LNCAP (cell line): ENCODE data around the gene NPBWR2.

ENCODE experiments used
- TF ChIP-seq, protein P1 (sequence below): fragments of 450-650 bp; IDR thresholded peaks from 2 replicates; pipeline ENCODE4 v1.5.1; 2017; ENCODE audit warnings: mild to moderate bottlenecking

Gene NPBWR2

GRCh38 chr20:64074184-64074789 lies 33.1 kb downstream of the NPBWR2 start:
- TF ChIP-seq, protein P1, sequence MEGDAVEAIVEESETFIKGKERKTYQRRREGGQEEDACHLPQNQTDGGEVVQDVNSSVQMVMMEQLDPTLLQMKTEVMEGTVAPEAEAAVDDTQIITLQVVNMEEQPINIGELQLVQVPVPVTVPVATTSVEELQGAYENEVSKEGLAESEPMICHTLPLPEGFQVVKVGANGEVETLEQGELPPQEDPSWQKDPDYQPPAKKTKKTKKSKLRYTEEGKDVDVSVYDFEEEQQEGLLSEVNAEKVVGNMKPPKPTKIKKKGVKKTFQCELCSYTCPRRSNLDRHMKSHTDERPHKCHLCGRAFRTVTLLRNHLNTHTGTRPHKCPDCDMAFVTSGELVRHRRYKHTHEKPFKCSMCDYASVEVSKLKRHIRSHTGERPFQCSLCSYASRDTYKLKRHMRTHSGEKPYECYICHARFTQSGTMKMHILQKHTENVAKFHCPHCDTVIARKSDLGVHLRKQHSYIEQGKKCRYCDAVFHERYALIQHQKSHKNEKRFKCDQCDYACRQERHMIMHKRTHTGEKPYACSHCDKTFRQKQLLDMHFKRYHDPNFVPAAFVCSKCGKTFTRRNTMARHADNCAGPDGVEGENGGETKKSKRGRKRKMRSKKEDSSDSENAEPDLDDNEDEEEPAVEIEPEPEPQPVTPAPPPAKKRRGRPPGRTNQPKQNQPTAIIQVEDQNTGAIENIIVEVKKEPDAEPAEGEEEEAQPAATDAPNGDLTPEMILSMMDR = no peak

GRCh38 chr20:64073476-64074183 lies 33.7 kb downstream of the NPBWR2 start:
- TF ChIP-seq, protein P1 = no peak

DNA sequence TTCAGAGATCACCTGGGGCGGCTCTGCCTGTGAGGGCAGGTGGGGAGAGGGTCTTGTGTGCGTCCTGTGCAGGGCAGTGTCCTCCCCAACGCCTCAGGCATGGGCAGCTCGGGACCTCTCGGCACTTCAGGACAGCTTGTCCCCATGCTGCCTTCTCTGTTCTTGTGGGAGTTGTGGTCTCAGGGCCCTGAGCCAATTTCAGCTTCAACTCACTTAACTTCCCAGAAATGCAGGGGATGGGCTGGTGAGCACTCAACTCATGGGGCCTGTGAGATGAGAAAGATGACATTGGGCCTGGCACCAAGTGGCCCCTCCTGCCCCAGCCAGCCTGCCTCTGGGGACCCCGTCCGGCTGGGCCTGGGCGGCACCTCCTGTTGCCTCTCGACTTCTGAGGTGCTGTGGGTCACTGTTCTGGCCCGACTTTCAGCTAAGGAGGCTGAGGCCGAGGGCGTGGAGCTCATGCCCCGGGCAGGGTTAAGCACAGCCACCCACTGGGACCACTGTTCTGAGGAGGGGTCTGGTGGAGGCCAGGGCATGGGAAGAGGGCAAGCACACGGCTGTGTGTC lies 34.8 kb downstream of the NPBWR2 start:
- TF ChIP-seq, protein P1 = no peak

DNA sequence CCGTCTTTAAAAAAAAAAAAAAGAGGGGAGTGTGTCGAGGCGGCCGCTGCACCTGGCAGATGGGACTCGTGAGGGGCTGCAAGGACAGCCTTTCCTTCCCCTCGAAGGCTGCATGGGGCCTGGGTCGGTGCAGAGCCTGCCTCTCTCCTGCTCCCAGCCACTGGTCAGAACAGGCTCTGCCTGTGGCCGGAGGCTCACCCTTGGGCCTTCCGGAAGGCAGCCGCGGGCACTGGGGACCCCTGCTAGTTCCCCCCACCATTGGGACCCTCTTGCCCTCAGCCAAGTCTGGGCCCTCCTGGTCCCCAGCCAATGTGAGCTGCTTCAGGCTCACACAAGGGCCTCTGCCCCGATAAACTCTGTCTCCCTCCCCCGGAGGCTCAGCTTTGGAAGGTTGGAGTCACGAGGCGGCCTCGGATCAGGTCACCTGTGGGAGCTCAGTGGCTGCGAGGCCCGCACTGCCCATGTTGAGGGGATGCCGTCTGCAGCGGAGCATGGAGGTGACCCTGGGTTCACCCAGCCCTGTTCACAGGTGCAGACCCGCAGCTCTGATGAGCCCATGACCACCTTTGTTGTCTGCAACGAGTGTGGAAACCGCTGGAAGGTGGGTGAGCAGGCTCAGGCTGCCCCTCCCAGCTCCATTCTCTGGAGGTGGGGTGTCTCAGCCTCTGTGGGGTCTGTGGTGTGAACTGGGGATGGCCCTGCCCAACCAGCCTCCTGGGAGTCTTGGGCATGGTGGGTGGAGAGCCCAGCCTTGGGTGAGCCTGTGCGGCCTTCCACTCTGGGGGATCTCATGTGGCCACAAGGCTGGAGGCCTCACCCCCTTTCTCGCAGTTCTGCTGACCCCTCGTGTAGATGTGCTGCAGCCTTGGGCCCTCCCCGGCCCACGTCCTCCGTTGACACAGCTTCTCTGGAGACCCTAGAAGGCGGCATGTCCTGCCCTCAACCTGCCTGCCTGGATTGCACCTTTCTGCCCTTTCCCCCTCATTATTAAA lies 35.7 kb downstream of the NPBWR2 start:
- TF ChIP-seq, protein P1 = no peak

DNA sequence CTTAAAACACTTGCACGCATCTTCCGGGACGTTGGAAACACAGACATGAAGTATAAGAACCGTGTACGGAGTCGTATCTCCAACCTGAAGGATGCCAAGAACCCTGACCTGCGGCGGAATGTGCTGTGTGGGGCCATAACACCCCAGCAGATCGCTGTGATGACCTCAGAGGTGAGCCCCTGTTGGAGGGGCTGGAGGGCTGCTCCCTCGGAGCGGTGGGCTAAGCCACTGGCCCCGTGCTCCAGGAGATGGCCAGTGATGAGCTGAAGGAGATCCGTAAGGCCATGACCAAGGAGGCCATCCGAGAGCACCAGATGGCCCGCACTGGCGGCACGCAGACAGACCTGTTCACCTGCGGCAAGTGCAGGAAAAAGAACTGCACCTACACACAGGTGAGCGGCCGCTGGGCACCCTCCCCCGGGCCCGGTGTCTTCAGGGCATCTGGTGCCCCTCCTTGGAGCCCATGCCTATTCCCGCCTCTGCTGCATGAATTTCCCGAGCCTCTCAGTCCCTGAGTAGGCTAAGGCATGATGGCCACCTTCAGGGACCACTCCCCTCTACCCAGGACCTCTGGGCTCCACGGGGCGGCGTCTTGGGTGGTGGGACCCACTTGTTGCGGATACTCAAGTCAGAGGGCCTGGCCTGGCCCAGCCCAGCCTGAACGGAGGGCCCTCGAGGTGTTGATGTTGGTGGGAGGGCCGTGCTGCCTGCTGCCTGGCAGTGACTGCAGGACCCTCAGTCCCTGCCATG lies 36.9 kb downstream of the NPBWR2 start:
- TF ChIP-seq, protein P1 = no peak

DNA sequence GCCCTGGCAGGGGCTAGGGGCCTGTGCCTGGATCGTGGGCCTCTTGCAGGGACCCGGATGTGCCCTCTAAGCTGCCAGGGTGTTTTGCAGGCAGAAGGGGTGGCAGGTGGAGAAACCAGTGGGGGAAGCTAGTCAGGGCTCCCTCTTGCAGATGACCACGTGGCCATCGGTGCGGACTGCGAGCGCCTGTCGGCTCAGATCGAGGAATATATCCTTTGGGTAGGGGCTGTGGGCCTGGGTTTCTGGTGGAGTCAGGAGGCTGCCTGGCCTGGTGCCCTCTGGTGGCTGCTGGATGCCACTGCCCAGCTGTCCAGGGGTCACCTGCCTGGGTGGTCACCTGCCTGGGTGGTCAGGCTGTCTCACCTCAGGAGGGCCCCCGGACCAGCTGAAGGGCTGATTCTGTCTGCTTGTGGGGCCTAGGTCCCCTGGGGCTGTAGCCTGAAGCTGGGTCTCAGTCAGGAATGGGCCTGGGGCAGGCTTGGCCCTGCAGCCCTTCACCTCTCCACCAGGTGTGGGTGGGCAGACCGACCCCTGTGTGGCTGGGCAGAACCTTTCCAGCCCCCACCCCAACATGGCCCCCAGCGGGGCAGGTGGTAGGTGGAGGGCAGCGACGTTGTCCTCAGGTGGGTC lies 37.6 kb downstream of the NPBWR2 start:
- TF ChIP-seq, protein P1 = peak; percentile 89
